Measurements from ENCODE around the gene GOLT1A.

DNA sequence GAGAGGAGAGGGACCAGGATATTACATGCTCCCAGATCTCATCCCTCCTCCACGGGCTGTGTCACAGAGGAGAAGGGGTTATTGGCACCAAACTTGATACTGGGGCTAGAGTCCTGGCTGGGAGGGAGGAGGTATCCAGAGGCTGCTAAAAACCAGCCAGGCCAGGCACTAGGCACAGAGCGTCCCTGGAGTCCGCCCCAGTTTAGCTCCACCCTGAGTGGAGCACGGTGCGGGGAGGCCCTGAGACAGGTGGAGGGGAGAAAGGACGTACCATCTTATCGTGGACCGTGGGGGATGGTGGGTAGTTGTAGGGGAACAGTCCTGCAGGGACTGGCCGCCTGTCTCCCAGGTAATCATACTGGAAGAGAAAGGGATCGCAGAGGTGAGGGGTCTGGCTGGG is 42.7 kb upstream of the GOLT1A start:
- TF ChIP-seq CBX3 (IDR thresholded peaks at IDR 0.05; ENCODE audit: borderline replicate concordance, low read depth) (no peak), HDAC2 (IDR thresholded peaks at IDR 0.05) (no peak), ZSCAN29 (IDR thresholded peaks at IDR 0.05) (no peak), BCL11A (IDR thresholded peaks at IDR 0.05; ENCODE audit: low read depth, low read length) (no peak), EZH2 (IDR thresholded peaks at IDR 0.05; ENCODE audit: borderline replicate concordance, control insufficient read depth, low read depth, low read length) (no peak)
- TF ChIP-seq, protein P1, sequence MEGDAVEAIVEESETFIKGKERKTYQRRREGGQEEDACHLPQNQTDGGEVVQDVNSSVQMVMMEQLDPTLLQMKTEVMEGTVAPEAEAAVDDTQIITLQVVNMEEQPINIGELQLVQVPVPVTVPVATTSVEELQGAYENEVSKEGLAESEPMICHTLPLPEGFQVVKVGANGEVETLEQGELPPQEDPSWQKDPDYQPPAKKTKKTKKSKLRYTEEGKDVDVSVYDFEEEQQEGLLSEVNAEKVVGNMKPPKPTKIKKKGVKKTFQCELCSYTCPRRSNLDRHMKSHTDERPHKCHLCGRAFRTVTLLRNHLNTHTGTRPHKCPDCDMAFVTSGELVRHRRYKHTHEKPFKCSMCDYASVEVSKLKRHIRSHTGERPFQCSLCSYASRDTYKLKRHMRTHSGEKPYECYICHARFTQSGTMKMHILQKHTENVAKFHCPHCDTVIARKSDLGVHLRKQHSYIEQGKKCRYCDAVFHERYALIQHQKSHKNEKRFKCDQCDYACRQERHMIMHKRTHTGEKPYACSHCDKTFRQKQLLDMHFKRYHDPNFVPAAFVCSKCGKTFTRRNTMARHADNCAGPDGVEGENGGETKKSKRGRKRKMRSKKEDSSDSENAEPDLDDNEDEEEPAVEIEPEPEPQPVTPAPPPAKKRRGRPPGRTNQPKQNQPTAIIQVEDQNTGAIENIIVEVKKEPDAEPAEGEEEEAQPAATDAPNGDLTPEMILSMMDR (IDR thresholded peaks at IDR 0.05 in 2 of 3, conservative IDR thresholded peaks at IDR 0.05 in 1 of 3; ENCODE audit: control insufficient read depth in 2 of 3, extremely low read depth in 1 of 3, insufficient read depth in 1 of 3, low read depth in 3 of 3, low read length in 3 of 3): no peak
